HepG2 (cell line): ENCODE results near the gene ZSWIM2. TPM values are rescaled to one million over a fixed set of nuclear protein-coding genes. Genes with fewer than 3 reads are reported as not detected.

Experiments used
- KLF15 ChIP-seq: sonication (generic); formaldehyde crosslinking; IDR thresholded peaks from 2 replicates; pipeline ENCODE4 v1.8.1; 2023; ENCODE audit warnings: borderline replicate concordance, mild to moderate bottlenecking, inconsistent platforms, missing genetic modification reagents, mixed read lengths
- MIXL1 ChIP-seq: IDR thresholded peaks from 2 replicates; pipeline ENCODE4 v1.6.1; 2016
- ONECUT2 ChIP-seq: sonication (generic); formaldehyde crosslinking; IDR thresholded peaks from 2 replicates; pipeline ENCODE4 v1.4.0; 2020; ENCODE audit warnings: missing genetic modification reagents
- SUZ12 ChIP-seq: fragments of 150-350 bp; IDR thresholded peaks from 2 replicates; pipeline ENCODE4 v1.6.1; 2014; ENCODE audit warnings: low read depth, low read length
- TOE1 ChIP-seq: sonication (generic); formaldehyde crosslinking; IDR thresholded peaks from 2 replicates; pipeline ENCODE4 v1.4.0; 2020; ENCODE audit warnings: mild to moderate bottlenecking, missing genetic modification reagents
- TOPORS ChIP-seq: sonication (generic); formaldehyde crosslinking; IDR thresholded peaks from 2 replicates; pipeline ENCODE4 v1.8.0; 2023; ENCODE audit warnings: mild to moderate bottlenecking, missing genetic modification reagents
- ZNF136 ChIP-seq: sonication (generic); formaldehyde crosslinking; IDR thresholded peaks from 2 replicates; pipeline ENCODE4 v1.8.1; 2022; ENCODE audit warnings: low read depth, mild to moderate bottlenecking, moderate library complexity, missing genetic modification reagents
- ZNF30 ChIP-seq: sonication (generic); formaldehyde crosslinking; IDR thresholded peaks from 2 replicates; pipeline ENCODE4 v1.5.0; 2020; ENCODE audit warnings: mild to moderate bottlenecking, missing genetic modification reagents
- ZNF446 ChIP-seq: sonication (generic); formaldehyde crosslinking; IDR thresholded peaks from 2 replicates; pipeline ENCODE4 v1.5.0; 2020; ENCODE audit warnings: mild to moderate bottlenecking, missing genetic modification reagents
- polyA plus RNA-seq, 8 experiments: library from polyadenylated mRNA; depleted of rRNA in 3 of 8; stranded (reverse) in 7 of 8; unstranded in 1 of 8; fragments of >200 nt; fragmentation: Illumina TruSeq in 4 of 8; extraction: Trizol in 4 of 8; gene quantifications; 2 replicates each; pipeline versions ENCODE4 v1.2.1 to v1.2.3, GENCODE V29; 2011 to 2016; ENCODE audit warnings: low read depth in 4 of 8, missing spikeins in 1 of 8, mixed read lengths in 1 of 8; ENCODE audit not compliant: insufficient read depth in 1 of 8
- total RNA-seq, 5 experiments: library from RNA; depleted of rRNA; stranded (reverse); fragments of >200 nt; fragmentation: Illumina TruSeq; extraction: Trizol; gene quantifications; 2 replicates each; pipeline ENCODE4 v1.2.3, GENCODE V29; 2016; ENCODE audit warnings: low read depth in 1 of 5
- TF ChIP-seq, protein P1 (sequence below): sonication (generic); formaldehyde crosslinking; IDR thresholded peaks from 2 replicates; pipeline ENCODE4 v1.4.0; 2020; ENCODE audit warnings: missing genetic modification reagents
- TF ChIP-seq, protein P2 (sequence below): sonication (generic); formaldehyde crosslinking; IDR thresholded peaks from 2 replicates; pipeline ENCODE4 v1.4.0; 2020; ENCODE audit warnings: missing genetic modification reagents

The ZSWIM2 gene
- total and polyA plus RNA-seq, 2 of the 13 experiments (the other 11 are each of a cell fraction or from before 2014, with no cell fraction given) = not detected

DNA sequence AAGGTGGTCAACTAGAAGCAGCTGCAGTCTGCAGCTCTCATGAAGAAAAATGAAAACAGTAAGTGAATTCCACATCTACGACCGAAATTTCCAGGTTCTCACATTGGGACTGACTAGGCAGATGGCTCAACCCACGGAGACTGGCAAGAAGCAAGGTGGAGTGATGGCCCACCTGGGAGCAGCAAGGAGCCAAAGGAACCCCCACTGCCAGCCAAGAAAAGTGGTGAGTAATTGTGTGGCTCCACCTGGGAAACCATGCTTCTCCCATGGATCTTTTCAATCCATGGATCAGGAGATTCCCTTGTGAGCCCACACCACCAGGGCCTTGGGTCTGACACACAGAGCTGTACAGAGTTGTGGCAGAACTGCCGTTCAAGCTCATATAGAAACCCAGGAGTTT, 64.0 kb downstream of the ZSWIM2 start (continued):
- TF ChIP-seq, protein P1, sequence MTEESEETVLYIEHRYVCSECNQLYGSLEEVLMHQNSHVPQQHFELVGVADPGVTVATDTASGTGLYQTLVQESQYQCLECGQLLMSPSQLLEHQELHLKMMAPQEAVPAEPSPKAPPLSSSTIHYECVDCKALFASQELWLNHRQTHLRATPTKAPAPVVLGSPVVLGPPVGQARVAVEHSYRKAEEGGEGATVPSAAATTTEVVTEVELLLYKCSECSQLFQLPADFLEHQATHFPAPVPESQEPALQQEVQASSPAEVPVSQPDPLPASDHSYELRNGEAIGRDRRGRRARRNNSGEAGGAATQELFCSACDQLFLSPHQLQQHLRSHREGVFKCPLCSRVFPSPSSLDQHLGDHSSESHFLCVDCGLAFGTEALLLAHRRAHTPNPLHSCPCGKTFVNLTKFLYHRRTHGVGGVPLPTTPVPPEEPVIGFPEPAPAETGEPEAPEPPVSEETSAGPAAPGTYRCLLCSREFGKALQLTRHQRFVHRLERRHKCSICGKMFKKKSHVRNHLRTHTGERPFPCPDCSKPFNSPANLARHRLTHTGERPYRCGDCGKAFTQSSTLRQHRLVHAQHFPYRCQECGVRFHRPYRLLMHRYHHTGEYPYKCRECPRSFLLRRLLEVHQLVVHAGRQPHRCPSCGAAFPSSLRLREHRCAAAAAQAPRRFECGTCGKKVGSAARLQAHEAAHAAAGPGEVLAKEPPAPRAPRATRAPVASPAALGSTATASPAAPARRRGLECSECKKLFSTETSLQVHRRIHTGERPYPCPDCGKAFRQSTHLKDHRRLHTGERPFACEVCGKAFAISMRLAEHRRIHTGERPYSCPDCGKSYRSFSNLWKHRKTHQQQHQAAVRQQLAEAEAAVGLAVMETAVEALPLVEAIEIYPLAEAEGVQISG (CRISPR knock-in tag) = no peak
- no peak for TF ChIP-seq SUZ12
- TF ChIP-seq ZNF446 = no peak
- no peak for TF ChIP-seq ZNF30 (CRISPR knock-in tag)
- TF ChIP-seq ONECUT2 (CRISPR knock-in tag) = no peak
- no peak for TF ChIP-seq TOPORS (CRISPR knock-in tag)
- TF ChIP-seq MIXL1 (CRISPR knock-in tag) = no peak
- no peak for TF ChIP-seq KLF15 (CRISPR knock-in tag)
- no peak for TF ChIP-seq TOE1 (CRISPR knock-in tag)
- no peak for TF ChIP-seq ZNF136 (CRISPR knock-in tag)
- TF ChIP-seq, protein P2, sequence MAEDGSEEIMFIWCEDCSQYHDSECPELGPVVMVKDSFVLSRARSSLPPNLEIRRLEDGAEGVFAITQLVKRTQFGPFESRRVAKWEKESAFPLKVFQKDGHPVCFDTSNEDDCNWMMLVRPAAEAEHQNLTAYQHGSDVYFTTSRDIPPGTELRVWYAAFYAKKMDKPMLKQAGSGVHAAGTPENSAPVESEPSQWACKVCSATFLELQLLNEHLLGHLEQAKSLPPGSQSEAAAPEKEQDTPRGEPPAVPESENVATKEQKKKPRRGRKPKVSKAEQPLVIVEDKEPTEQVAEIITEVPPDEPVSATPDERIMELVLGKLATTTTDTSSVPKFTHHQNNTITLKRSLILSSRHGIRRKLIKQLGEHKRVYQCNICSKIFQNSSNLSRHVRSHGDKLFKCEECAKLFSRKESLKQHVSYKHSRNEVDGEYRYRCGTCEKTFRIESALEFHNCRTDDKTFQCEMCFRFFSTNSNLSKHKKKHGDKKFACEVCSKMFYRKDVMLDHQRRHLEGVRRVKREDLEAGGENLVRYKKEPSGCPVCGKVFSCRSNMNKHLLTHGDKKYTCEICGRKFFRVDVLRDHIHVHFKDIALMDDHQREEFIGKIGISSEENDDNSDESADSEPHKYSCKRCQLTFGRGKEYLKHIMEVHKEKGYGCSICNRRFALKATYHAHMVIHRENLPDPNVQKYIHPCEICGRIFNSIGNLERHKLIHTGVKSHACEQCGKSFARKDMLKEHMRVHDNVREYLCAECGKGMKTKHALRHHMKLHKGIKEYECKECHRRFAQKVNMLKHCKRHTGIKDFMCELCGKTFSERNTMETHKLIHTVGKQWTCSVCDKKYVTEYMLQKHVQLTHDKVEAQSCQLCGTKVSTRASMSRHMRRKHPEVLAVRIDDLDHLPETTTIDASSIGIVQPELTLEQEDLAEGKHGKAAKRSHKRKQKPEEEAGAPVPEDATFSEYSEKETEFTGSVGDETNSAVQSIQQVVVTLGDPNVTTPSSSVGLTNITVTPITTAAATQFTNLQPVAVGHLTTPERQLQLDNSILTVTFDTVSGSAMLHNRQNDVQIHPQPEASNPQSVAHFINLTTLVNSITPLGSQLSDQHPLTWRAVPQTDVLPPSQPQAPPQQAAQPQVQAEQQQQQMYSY (CRISPR knock-in tag) = no peak
